Measurements from ENCODE around the gene OSER1.

The OSER1 gene

GRCh38 chr20:44187772-44188709 lies 22.5 kb downstream of the OSER1 start:
- Histone ChIP-seq H3K27me3 (replicated peaks in 2 of 5; ENCODE audit: control insufficient read depth in 4 of 5, insufficient read depth in 5 of 5, low read length in 4 of 5) (peaks cover under 1 to 55% (median 21%) of the 10 kb centered on the region in 5 experiments), H3K4me1 (ENCODE audit: control extremely low read depth in 1 of 4, control insufficient read depth in 4 of 4, insufficient read depth in 4 of 4, low read length in 3 of 4) (peaks cover 0 to 14% (median 9%) of the 10 kb centered on the region in 4 experiments), H3K4me3 (ENCODE audit: control insufficient read depth in 1 of 7, extremely low read depth in 1 of 7, insufficient read depth in 4 of 7, low read depth in 2 of 7, low read length in 6 of 7) (peak overlapping the region in 1 of 7 experiments; percentile 54), H3K36me3 (ENCODE audit: control insufficient read depth in 4 of 4, insufficient read depth in 4 of 4, low read length in 3 of 4) (no peaks in the 10 kb centered on the region), H3K9me3 (ENCODE audit: control extremely low read depth in 1 of 5, control insufficient read depth in 4 of 5, insufficient read depth in 2 of 5, low read depth in 1 of 5, low read length in 4 of 5) (no peaks in the 10 kb centered on the region), H3K27ac (ENCODE audit: insufficient read depth in 1 of 2, low read depth in 1 of 2, low read length in 2 of 2, poor library complexity in 1 of 2, severe bottlenecking in 2 of 2) (no peak overlapping the region)
- DNase-seq: no peak
- ChIA-PET CTCF (interaction anchor here (0.8 to 5.3 kb wide), 3 partner anchors 9 to 108 kb away, joined by 3 to 71 read pairs (median 4); no protein-coding TSS in a partner anchor), POLR2A (no interaction called here)
- WGBS (ENCODE audit: insufficient coverage): 35% methylated on average over 6 of the region's 8 CpGs

- no peaks in the 10 kb centered on the region for H3K36me3 ChIP-seq (ENCODE audit: control insufficient read depth in 4 of 4, insufficient read depth in 4 of 4, low read length in 3 of 4)
- DNase-seq: no peak
- ChIA-PET CTCF (interaction anchor here (1.6 to 5.3 kb wide), 2 partner anchors 9 to 71 kb away, joined by 4 to 71 read pairs; no protein-coding TSS in a partner anchor), POLR2A (no interaction called here)
- H3K27ac ChIP-seq (ENCODE audit: insufficient read depth in 1 of 2, low read depth in 1 of 2, low read length in 2 of 2, poor library complexity in 1 of 2, severe bottlenecking in 2 of 2): no peak within 1 kb of the TSS
- H3K4me3 ChIP-seq (ENCODE audit: control insufficient read depth in 1 of 7, extremely low read depth in 1 of 7, insufficient read depth in 4 of 7, low read depth in 2 of 7, low read length in 6 of 7): peak within 1 kb of the TSS in 3 of 7 experiments; percentile 16 to 54 (median 32)
- no peaks in the 10 kb centered on the region for H3K9me3 ChIP-seq (ENCODE audit: control extremely low read depth in 1 of 5, control insufficient read depth in 4 of 5, insufficient read depth in 2 of 5, low read depth in 1 of 5, low read length in 4 of 5)
- peaks cover 2 to 64% (median 25%) of the 10 kb centered on the region in 5 experiments for H3K27me3 ChIP-seq (replicated peaks in 2 of 5; ENCODE audit: control insufficient read depth in 4 of 5, insufficient read depth in 5 of 5, low read length in 4 of 5)
- 7% methylated on average over 9 of the region's 24 CpGs for WGBS (ENCODE audit: insufficient coverage)
- H3K4me1 ChIP-seq (ENCODE audit: control extremely low read depth in 1 of 4, control insufficient read depth in 4 of 4, insufficient read depth in 4 of 4, low read length in 3 of 4): peaks cover 0 to 14% (median 9%) of the 10 kb centered on the region in 4 experiments
Observed at GRCh38 chr20:44187054-44187771, 23.4 kb downstream of the OSER1 start, which contains the start of gene JPH2. Gene JPH2 (minus strand): TSS chr20:44187188. CDS start chr20:44186705, 483 bp downstream.

- H3K9me3 ChIP-seq (ENCODE audit: control extremely low read depth in 1 of 5, control insufficient read depth in 4 of 5, insufficient read depth in 2 of 5, low read depth in 1 of 5, low read length in 4 of 5): no peaks in the 10 kb centered on the region
- 18% methylated on average over 11 of the region's 14 CpGs for WGBS (ENCODE audit: insufficient coverage)
- peaks cover 3 to 69% (median 24%) of the 10 kb centered on the region in 5 experiments for H3K27me3 ChIP-seq (replicated peaks in 2 of 5; ENCODE audit: control insufficient read depth in 4 of 5, insufficient read depth in 5 of 5, low read length in 4 of 5)
- H3K27ac ChIP-seq (ENCODE audit: insufficient read depth in 1 of 2, low read depth in 1 of 2, low read length in 2 of 2, poor library complexity in 1 of 2, severe bottlenecking in 2 of 2): no peak overlapping the region
- POLR2A ChIA-PET: no interaction called here
- no peaks in the 10 kb centered on the region for H3K36me3 ChIP-seq (ENCODE audit: control insufficient read depth in 4 of 4, insufficient read depth in 4 of 4, low read length in 3 of 4)
- H3K4me1 ChIP-seq (ENCODE audit: control extremely low read depth in 1 of 4, control insufficient read depth in 4 of 4, insufficient read depth in 4 of 4, low read length in 3 of 4): peaks cover 0 to 14% (median 9%) of the 10 kb centered on the region in 4 experiments
- H3K4me3 ChIP-seq (ENCODE audit: control insufficient read depth in 1 of 7, extremely low read depth in 1 of 7, insufficient read depth in 4 of 7, low read depth in 2 of 7, low read length in 6 of 7): peak overlapping the region in 3 of 7 experiments; percentile 16 to 54 (median 32)
- CTCF ChIA-PET: interaction anchor here (1.1 kb wide), 1 partner anchor 70 kb away, joined by 5 read pairs; no protein-coding TSS in a partner anchor
- no peak for DNase-seq
Observed at GRCh38 chr20:44186674-44187053, 23.9 kb downstream of the OSER1 start.

- Histone ChIP-seq H3K27ac (ENCODE audit: insufficient read depth in 1 of 2, low read depth in 1 of 2, low read length in 2 of 2, poor library complexity in 1 of 2, severe bottlenecking in 2 of 2) (no peak overlapping the region), H3K36me3 (ENCODE audit: control insufficient read depth in 4 of 4, insufficient read depth in 4 of 4, low read length in 3 of 4) (no peaks in the 10 kb centered on the region), H3K4me3 (ENCODE audit: control insufficient read depth in 1 of 7, extremely low read depth in 1 of 7, insufficient read depth in 4 of 7, low read depth in 2 of 7, low read length in 6 of 7) (no peak overlapping the region), H3K27me3 (replicated peaks in 2 of 5; ENCODE audit: control insufficient read depth in 4 of 5, insufficient read depth in 5 of 5, low read length in 4 of 5) (peaks cover 7 to 74% (median 24%) of the 10 kb centered on the region in 5 experiments), H3K4me1 (ENCODE audit: control extremely low read depth in 1 of 4, control insufficient read depth in 4 of 4, insufficient read depth in 4 of 4, low read length in 3 of 4) (peaks cover 0 to 14% (median 9%) of the 10 kb centered on the region in 4 experiments), H3K9me3 (ENCODE audit: control extremely low read depth in 1 of 5, control insufficient read depth in 4 of 5, insufficient read depth in 2 of 5, low read depth in 1 of 5, low read length in 4 of 5) (no peaks in the 10 kb centered on the region)
- DNase-seq: no peak
- ChIA-PET POLR2A (no interaction called here), CTCF (interaction anchor here (1.1 kb wide), 1 partner anchor 69 kb away, joined by 5 read pairs; no protein-coding TSS in a partner anchor)
- WGBS (ENCODE audit: insufficient coverage): 89% methylated on average over 14 of the region's 14 CpGs
Observed at GRCh38 chr20:44186201-44186600, 24.4 kb downstream of the OSER1 start.

GRCh38 chr20:44185574-44185973 lies 25.0 kb downstream of the OSER1 start:
- no peak overlapping the region for H3K4me3 ChIP-seq (ENCODE audit: control insufficient read depth in 1 of 7, extremely low read depth in 1 of 7, insufficient read depth in 4 of 7, low read depth in 2 of 7, low read length in 6 of 7)
- no peaks in the 10 kb centered on the region for H3K36me3 ChIP-seq (ENCODE audit: control insufficient read depth in 4 of 4, insufficient read depth in 4 of 4, low read length in 3 of 4)
- H3K27me3 ChIP-seq (replicated peaks in 2 of 5; ENCODE audit: control insufficient read depth in 4 of 5, insufficient read depth in 5 of 5, low read length in 4 of 5): peaks cover 10 to 80% (median 24%) of the 10 kb centered on the region in 5 experiments
- no peak overlapping the region for H3K27ac ChIP-seq (ENCODE audit: insufficient read depth in 1 of 2, low read depth in 1 of 2, low read length in 2 of 2, poor library complexity in 1 of 2, severe bottlenecking in 2 of 2)
- peaks cover 0 to 14% (median 9%) of the 10 kb centered on the region in 4 experiments for H3K4me1 ChIP-seq (ENCODE audit: control extremely low read depth in 1 of 4, control insufficient read depth in 4 of 4, insufficient read depth in 4 of 4, low read length in 3 of 4)
- no peaks in the 10 kb centered on the region for H3K9me3 ChIP-seq (ENCODE audit: control extremely low read depth in 1 of 5, control insufficient read depth in 4 of 5, insufficient read depth in 2 of 5, low read depth in 1 of 5, low read length in 4 of 5)
- no peak for DNase-seq
- CTCF ChIA-PET: interaction anchor here (1.1 kb wide), 1 partner anchor 69 kb away, joined by 5 read pairs; no protein-coding TSS in a partner anchor
- POLR2A ChIA-PET: interaction anchor here (0.7 kb wide), 1 partner anchor 919 kb away, joined by 3 read pairs; no protein-coding TSS in a partner anchor
- 100% methylated on average over 4 of the region's 4 CpGs for WGBS (ENCODE audit: insufficient coverage)

GRCh38 chr20:44183282-44183681 lies 27.3 kb downstream of the OSER1 start:
- Histone ChIP-seq H3K27me3 (replicated peaks in 2 of 5; ENCODE audit: control insufficient read depth in 4 of 5, insufficient read depth in 5 of 5, low read length in 4 of 5) (peaks cover 13 to 73% (median 24%) of the 10 kb centered on the region in 5 experiments), H3K4me3 (ENCODE audit: control insufficient read depth in 1 of 7, extremely low read depth in 1 of 7, insufficient read depth in 4 of 7, low read depth in 2 of 7, low read length in 6 of 7) (no peak overlapping the region), H3K9me3 (ENCODE audit: control extremely low read depth in 1 of 5, control insufficient read depth in 4 of 5, insufficient read depth in 2 of 5, low read depth in 1 of 5, low read length in 4 of 5) (no peaks in the 10 kb centered on the region), H3K27ac (ENCODE audit: insufficient read depth in 1 of 2, low read depth in 1 of 2, low read length in 2 of 2, poor library complexity in 1 of 2, severe bottlenecking in 2 of 2) (no peak overlapping the region), H3K36me3 (ENCODE audit: control insufficient read depth in 4 of 4, insufficient read depth in 4 of 4, low read length in 3 of 4) (no peaks in the 10 kb centered on the region), H3K4me1 (ENCODE audit: control extremely low read depth in 1 of 4, control insufficient read depth in 4 of 4, insufficient read depth in 4 of 4, low read length in 3 of 4) (peaks cover 0 to 14% (median 9%) of the 10 kb centered on the region in 4 experiments)
- CTCF ChIA-PET: interaction anchor here (0.7 to 0.9 kb wide), 2 partner anchors 55 to 427 kb away, joined by 3 to 4 read pairs; no protein-coding TSS in a partner anchor
- POLR2A ChIA-PET: no interaction called here
- no peak for DNase-seq
- 83% methylated on average over 6 of the region's 7 CpGs for WGBS (ENCODE audit: insufficient coverage)

Measured in common myeloid progenitor, CD34-positive (primary cell).